HEK293 (cell line): Measurements from ENCODE around the gene BAD.
A peak's percentile ranks its signal among the peaks of the same experiment; 100 is the strongest.

ENCODE experiments used
- CTCF ChIA-PET: fragments of 350-600 bp; formaldehyde crosslinking; extraction: SDS; loops from one replicate; lab custom pipeline; 2021; ENCODE audit warnings: antibody characterized with exemption; lab: Yijun Ruan, JAX
- POLR2A ChIA-PET: fragments of 300-600 bp; formaldehyde crosslinking; extraction: SDS; loops from one replicate; lab custom pipeline; 2020; ENCODE audit warnings: antibody characterized with exemption, inconsistent platforms; lab: Yijun Ruan, JAX
- H3K27ac ChIP-seq: fragments of 200-500 bp; sonication (Bioruptor generic); 2 replicates; pipeline ENCODE4 v1.5.1; 2014; ENCODE audit warnings: low read depth, low read length, control low read depth, inconsistent platforms; ENCODE audit errors: extremely low read depth
- H3K36me3 ChIP-seq, 2 experiments: fragments of 200-500 bp in 1 of 2; sonication (Bioruptor generic) in 1 of 2; 1 replicate in 1 of 2; 2 replicates in 1 of 2; pipeline ENCODE4 v1.5.1; 2014 to 2017; ENCODE audit warnings: inconsistent platforms in 2 of 2, low read length in 2 of 2; ENCODE audit not compliant: control insufficient read depth in 2 of 2, insufficient read depth in 1 of 2
- H3K4me1 ChIP-seq: fragments of 200-500 bp; sonication (Bioruptor generic); 2 replicates; pipeline ENCODE4 v1.5.1; 2014; ENCODE audit warnings: mild to moderate bottlenecking, low read length, inconsistent platforms; ENCODE audit not compliant: control insufficient read depth, insufficient read depth
- H3K4me3 ChIP-seq: 2 replicates; pipeline ENCODE4 v1.5.1; 2011; ENCODE audit warnings: low read depth, mild to moderate bottlenecking, control low read depth, low read length, moderate library complexity
- H3K9me3 ChIP-seq: fragments of 200-500 bp; sonication (Bioruptor generic); 2 replicates; pipeline ENCODE4 v1.5.1; 2014; ENCODE audit warnings: low read depth, low read length, inconsistent platforms; ENCODE audit not compliant: control insufficient read depth, insufficient read depth
- BCL11A ChIP-seq: fragments of 450-650 bp; formaldehyde crosslinking; IDR thresholded peaks from 2 replicates; pipeline ENCODE4 v1.5.1; 2016; ENCODE audit warnings: low read depth, missing biosample characterization, missing genetic modification characterization
- BCL11B ChIP-seq: fragments of 450-650 bp; formaldehyde crosslinking; IDR thresholded peaks from 2 replicates; pipeline ENCODE4 v1.5.1; 2016; ENCODE audit warnings: low read depth, missing biosample characterization, missing genetic modification characterization
- EGR2 ChIP-seq: fragments of 450-650 bp; formaldehyde crosslinking; IDR thresholded peaks from 2 replicates; pipeline ENCODE4 v1.5.1; 2016; ENCODE audit warnings: low read depth, missing biosample characterization, missing genetic modification characterization
- FEZF1 ChIP-seq: fragments of 450-650 bp; formaldehyde crosslinking; IDR thresholded peaks from 2 replicates; pipeline ENCODE4 v1.5.1; 2016; ENCODE audit warnings: missing biosample characterization, missing genetic modification characterization
- GLIS1 ChIP-seq: fragments of 450-650 bp; formaldehyde crosslinking; IDR thresholded peaks from 2 replicates; pipeline ENCODE4 v1.5.1; 2016; ENCODE audit warnings: missing biosample characterization, missing genetic modification characterization
- ZBTB7A ChIP-seq: fragments of 450-650 bp; formaldehyde crosslinking; IDR thresholded peaks from 2 replicates; pipeline ENCODE4 v1.5.1; 2016; ENCODE audit warnings: low read depth, missing biosample characterization, missing genetic modification characterization
- ZEB2 ChIP-seq: fragments of 450-650 bp; formaldehyde crosslinking; IDR thresholded peaks from 2 replicates; pipeline ENCODE4 v1.5.1; 2016; ENCODE audit warnings: missing biosample characterization, missing genetic modification characterization
- ZFHX2 ChIP-seq: fragments of 450-650 bp; formaldehyde crosslinking; conservative IDR thresholded peaks from 2 replicates; pipeline ENCODE4 v1.5.1; 2016; ENCODE audit warnings: missing biosample characterization, missing genetic modification characterization
- ZIC2 ChIP-seq: fragments of 450-650 bp; formaldehyde crosslinking; IDR thresholded peaks from 2 replicates; pipeline ENCODE4 v1.5.1; 2016; ENCODE audit warnings: missing biosample characterization, missing genetic modification characterization
- ZNF521 ChIP-seq: fragments of 450-650 bp; formaldehyde crosslinking; IDR thresholded peaks from 2 replicates; pipeline ENCODE4 v1.5.1; 2017; ENCODE audit warnings: missing biosample characterization, mild to moderate bottlenecking, missing genetic modification characterization
- ZNF623 ChIP-seq: fragments of 450-650 bp; formaldehyde crosslinking; IDR thresholded peaks from 2 replicates; pipeline ENCODE4 v1.5.1; 2016; ENCODE audit warnings: missing biosample characterization, missing genetic modification characterization
- TF ChIP-seq, protein P1 (sequence below): fragments of 450-650 bp; IDR thresholded peaks from 2 replicates; pipeline ENCODE4 v1.5.1; 2018; ENCODE audit warnings: missing biosample characterization, missing genetic modification characterization
- TF ChIP-seq, protein P2 (sequence below): fragments of 450-650 bp; formaldehyde crosslinking; IDR thresholded peaks from 2 replicates; pipeline ENCODE4 v1.5.1; 2016; ENCODE audit warnings: missing biosample characterization, missing genetic modification characterization
- TF ChIP-seq, protein P3 (sequence below): fragments of 450-650 bp; formaldehyde crosslinking; IDR thresholded peaks from 2 replicates; pipeline ENCODE4 v1.5.1; 2016; ENCODE audit warnings: missing biosample characterization, missing genetic modification characterization

BAD gene

DNA sequence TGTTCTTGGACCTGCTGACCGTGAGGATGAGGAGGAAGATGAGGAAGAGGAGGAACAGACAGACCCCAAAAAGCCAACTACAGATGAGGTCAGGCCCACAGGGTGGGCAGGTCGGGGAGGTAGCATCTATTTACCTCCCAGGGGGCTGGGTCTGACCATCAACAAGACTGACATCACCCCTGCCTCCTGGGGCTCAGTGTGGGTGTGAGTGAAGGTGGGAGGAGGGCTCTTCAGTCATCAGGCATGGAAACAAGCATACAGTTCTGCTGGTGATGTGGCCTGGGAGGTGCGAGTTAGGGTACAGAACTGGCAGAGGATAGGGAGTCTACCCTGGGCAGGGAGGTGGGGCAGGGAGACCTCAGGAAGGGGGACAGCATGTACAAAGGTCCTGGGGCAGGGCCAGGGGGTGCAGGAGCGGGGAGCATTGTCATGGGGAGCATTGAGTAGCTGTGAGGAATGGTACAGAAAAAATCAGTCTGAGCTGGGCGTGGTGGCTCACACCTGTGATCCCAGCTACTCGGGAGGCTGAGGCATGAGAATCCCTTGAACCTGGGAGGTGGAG, 24.2 kb downstream of the BAD start:
- H3K9me3 ChIP-seq = no peaks in the 10 kb centered on the region
- H3K27ac ChIP-seq = no peak overlapping the region
- H3K4me3 ChIP-seq = no peak overlapping the region
- ChIA-PET POLR2A (interaction anchor here (0.7 to 0.9 kb wide), 2 partner anchors 8 to 75 kb away, joined by 3 read pairs; no protein-coding TSS in a partner anchor), CTCF (no interaction called here)
- peaks cover 0 to 79% of the 10 kb centered on the region in 2 experiments; a peak in 2 of 3 replicates for H3K36me3 ChIP-seq
- TF ChIP-seq EGR2 (tag by site-specific recombination) = peak; percentile 84
- TF ChIP-seq, protein P1, sequence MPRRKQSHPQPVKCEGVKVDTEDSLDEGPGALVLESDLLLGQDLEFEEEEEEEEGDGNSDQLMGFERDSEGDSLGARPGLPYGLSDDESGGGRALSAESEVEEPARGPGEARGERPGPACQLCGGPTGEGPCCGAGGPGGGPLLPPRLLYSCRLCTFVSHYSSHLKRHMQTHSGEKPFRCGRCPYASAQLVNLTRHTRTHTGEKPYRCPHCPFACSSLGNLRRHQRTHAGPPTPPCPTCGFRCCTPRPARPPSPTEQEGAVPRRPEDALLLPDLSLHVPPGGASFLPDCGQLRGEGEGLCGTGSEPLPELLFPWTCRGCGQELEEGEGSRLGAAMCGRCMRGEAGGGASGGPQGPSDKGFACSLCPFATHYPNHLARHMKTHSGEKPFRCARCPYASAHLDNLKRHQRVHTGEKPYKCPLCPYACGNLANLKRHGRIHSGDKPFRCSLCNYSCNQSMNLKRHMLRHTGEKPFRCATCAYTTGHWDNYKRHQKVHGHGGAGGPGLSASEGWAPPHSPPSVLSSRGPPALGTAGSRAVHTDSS (tag by site-specific recombination) = peak; percentile 81
- TF ChIP-seq ZBTB7A (tag by site-specific recombination) = no peak
- TF ChIP-seq, protein P2, sequence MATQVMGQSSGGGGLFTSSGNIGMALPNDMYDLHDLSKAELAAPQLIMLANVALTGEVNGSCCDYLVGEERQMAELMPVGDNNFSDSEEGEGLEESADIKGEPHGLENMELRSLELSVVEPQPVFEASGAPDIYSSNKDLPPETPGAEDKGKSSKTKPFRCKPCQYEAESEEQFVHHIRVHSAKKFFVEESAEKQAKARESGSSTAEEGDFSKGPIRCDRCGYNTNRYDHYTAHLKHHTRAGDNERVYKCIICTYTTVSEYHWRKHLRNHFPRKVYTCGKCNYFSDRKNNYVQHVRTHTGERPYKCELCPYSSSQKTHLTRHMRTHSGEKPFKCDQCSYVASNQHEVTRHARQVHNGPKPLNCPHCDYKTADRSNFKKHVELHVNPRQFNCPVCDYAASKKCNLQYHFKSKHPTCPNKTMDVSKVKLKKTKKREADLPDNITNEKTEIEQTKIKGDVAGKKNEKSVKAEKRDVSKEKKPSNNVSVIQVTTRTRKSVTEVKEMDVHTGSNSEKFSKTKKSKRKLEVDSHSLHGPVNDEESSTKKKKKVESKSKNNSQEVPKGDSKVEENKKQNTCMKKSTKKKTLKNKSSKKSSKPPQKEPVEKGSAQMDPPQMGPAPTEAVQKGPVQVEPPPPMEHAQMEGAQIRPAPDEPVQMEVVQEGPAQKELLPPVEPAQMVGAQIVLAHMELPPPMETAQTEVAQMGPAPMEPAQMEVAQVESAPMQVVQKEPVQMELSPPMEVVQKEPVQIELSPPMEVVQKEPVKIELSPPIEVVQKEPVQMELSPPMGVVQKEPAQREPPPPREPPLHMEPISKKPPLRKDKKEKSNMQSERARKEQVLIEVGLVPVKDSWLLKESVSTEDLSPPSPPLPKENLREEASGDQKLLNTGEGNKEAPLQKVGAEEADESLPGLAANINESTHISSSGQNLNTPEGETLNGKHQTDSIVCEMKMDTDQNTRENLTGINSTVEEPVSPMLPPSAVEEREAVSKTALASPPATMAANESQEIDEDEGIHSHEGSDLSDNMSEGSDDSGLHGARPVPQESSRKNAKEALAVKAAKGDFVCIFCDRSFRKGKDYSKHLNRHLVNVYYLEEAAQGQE (tag by site-specific recombination) = no peak
- TF ChIP-seq ZNF623 (tag by site-specific recombination) = peak; percentile 98
- TF ChIP-seq GLIS1 (tag by site-specific recombination) = peak; percentile 96
- peak; percentile 62 for TF ChIP-seq ZIC2 (tag by site-specific recombination)
- peak; percentile 93 for TF ChIP-seq ZFHX2 (tag by site-specific recombination)
- TF ChIP-seq, protein P3, sequence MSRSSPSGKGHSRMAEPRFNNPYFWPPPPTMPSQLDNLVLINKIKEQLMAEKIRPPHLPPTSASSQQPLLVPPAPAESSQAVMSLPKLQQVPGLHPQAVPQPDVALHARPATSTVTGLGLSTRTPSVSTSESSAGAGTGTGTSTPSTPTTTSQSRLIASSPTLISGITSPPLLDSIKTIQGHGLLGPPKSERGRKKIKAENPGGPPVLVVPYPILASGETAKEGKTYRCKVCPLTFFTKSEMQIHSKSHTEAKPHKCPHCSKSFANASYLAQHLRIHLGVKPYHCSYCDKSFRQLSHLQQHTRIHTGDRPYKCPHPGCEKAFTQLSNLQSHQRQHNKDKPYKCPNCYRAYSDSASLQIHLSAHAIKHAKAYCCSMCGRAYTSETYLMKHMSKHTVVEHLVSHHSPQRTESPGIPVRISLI (tag by site-specific recombination) = no peak
- H3K4me1 ChIP-seq = no peaks in the 10 kb centered on the region; the same call in 1 of the 2 replicates

DNA sequence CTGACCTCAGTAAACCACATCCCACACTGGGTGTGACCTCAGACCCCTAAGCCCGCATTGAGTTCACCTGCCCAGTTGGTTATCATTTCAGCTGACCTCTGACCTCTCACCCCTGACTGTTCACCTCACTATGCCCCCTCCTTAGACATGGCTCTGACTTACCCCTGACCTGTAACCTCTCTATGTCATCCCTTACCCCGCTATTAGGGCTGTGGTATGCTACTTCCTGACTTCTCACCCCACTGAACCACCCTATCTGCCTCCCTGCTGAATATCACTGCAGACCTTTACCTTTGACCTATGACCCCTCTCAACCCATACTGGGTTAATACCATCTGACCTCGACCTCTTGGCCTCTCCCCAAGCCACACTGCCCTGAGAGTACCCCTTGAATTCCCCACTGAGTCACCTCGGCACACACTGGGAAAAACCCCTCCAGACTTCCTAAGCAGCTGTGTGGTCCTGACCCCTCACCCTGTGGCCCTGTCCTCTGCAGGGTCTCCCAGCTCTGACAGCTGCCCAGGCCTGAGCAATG, 24.9 kb downstream of the BAD start:
- POLR2A ChIA-PET = no interaction called here
- CTCF ChIA-PET = interaction anchor here (0.7 kb wide), 1 partner anchor 1352 kb away, joined by 5 read pairs; no protein-coding TSS in a partner anchor
- TF ChIP-seq ZNF521 (tag by site-specific recombination) (no peak), BCL11B (tag by site-specific recombination) (peak; percentile 99), ZEB2 (tag by site-specific recombination) (0 out of 2 replicates have a peak, but pooled peaks have one; percentile 20), FEZF1 (no peak), BCL11A (tag by site-specific recombination) (peak; percentile 96)
- Histone ChIP-seq H3K36me3 (peaks cover 0 to 83% of the 10 kb centered on the region in 2 experiments; a peak in 2 of 3 replicates), H3K27ac (no peak overlapping the region), H3K4me1 (no peaks in the 10 kb centered on the region; the same call in 1 of the 2 replicates), H3K4me3 (no peak overlapping the region), H3K9me3 (no peaks in the 10 kb centered on the region)
